HCT116 (cell line): ENCODE data around the gene UBAP1L. TPM values are rescaled to one million over a fixed set of nuclear protein-coding genes. Genes with fewer than 3 reads are reported as not detected.

Experiments
- ATAC-seq: fragments of 200-7000 bp; cut with Tn5 transposase; 2 replicates; pipeline ENCODE4 v1.9.1; 2020; ENCODE audit warnings: mild to moderate bottlenecking, moderate library complexity
- BruUV-seq: library from RNA; stranded (reverse); fragments of 400-500 nt; replicated peaks from 2 replicates; lab custom pipeline; 2021; lab: Mats Ljungman, UMichigan
- CTCF ChIA-PET: fragments of 300-600 bp; sonication (Branson Sonifier 250); formaldehyde crosslinking; loops from one replicate; lab custom pipeline; 2021; ENCODE audit warnings: antibody characterized with exemption; lab: Charles Lee
- POLR2A ChIA-PET: fragments of 300-600, 350-600 bp; sonication (Branson Sonifier 250); formaldehyde crosslinking; loops from one replicate; lab custom pipeline; 2021; ENCODE audit warnings: antibody characterized with exemption; lab: Charles Lee
- RAD21 ChIA-PET, 2 experiments: fragments of 300-600 bp; sonication (Branson Sonifier 250); formaldehyde crosslinking; loops; one replicate each; lab custom pipeline; 2023; ENCODE audit warnings: low total read pairs in 2 of 2; ENCODE audit not compliant: uncharacterized antibody in 2 of 2, unreplicated experiment in 2 of 2, low non-redundant PET in 1 of 2; lab: Charles Lee
- DNase-seq: peaks from one replicate; pipeline ENCODE4 v3.0.0-alpha.2; 2010; ENCODE audit warnings: low read depth, low spot score
- H2AFZ ChIP-seq: fragments of 200-600 bp; shearing (Covaris generic), sonication (generic); 2 replicates; pipeline ENCODE4 v1.6.1; 2017; ENCODE audit warnings: low read depth, mixed run types, mixed read lengths, antibody characterized with exemption, low read length; ENCODE audit not compliant: poor library complexity, severe bottlenecking
- H3K27ac ChIP-seq: 2 replicates; pipeline ENCODE4 v1.5.1; 2012; ENCODE audit warnings: low read depth, low read length
- H3K27me3 ChIP-seq: fragments of 200-600 bp; sonication (generic); 2 replicates; pipeline ENCODE4 v1.6.1; 2016; ENCODE audit warnings: mixed run types, low read length, mixed read lengths; ENCODE audit not compliant: insufficient read depth
- H3K36me3 ChIP-seq, 2 experiments: fragments of 200-500 bp in 1 of 2; fragments of 200-600 bp in 1 of 2; sonication (Bioruptor generic) in 1 of 2; sonication (generic) in 1 of 2; 2 replicates each; pipeline versions ENCODE4 v1.5.1 to v1.6.1; 2014 to 2016; ENCODE audit warnings: low read length in 2 of 2, inconsistent platforms in 1 of 2, mixed read lengths in 1 of 2, mixed run types in 1 of 2; ENCODE audit not compliant: insufficient read depth in 2 of 2, control insufficient read depth in 1 of 2
- H3K4me1 ChIP-seq, 2 experiments: fragments of 200-600 bp in 1 of 2; sonication (generic) in 1 of 2; 2 replicates each; pipeline versions ENCODE4 v1.5.1 to v1.6.1; 2012 to 2017; ENCODE audit warnings: low read length in 2 of 2, inconsistent platforms in 1 of 2, mild to moderate bottlenecking in 1 of 2, mixed read lengths in 1 of 2, mixed run types in 1 of 2, moderate library complexity in 1 of 2; ENCODE audit not compliant: insufficient read depth in 2 of 2, control insufficient read depth in 1 of 2
- H3K4me2 ChIP-seq: fragments of 200-600 bp; sonication (generic); 2 replicates; pipeline ENCODE4 v1.6.1; 2017; ENCODE audit warnings: mixed run types, low read length, mixed read lengths
- H3K4me3 ChIP-seq, 2 experiments: fragments of 200-600 bp in 1 of 2; sonication (generic) in 1 of 2; replicated peaks in 1 of 2; 2 replicates each; pipeline ENCODE4 v1.5.1; 2011 to 2016; ENCODE audit warnings: low read length in 2 of 2, control low read depth in 1 of 2, low read depth in 1 of 2, mild to moderate bottlenecking in 1 of 2, mixed read lengths in 1 of 2, mixed run types in 1 of 2
- H3K79me2 ChIP-seq: fragments of 200-600 bp; sonication (generic); 2 replicates; pipeline ENCODE4 v1.6.1; 2017; ENCODE audit warnings: mild to moderate bottlenecking, mixed run types, low read length, moderate library complexity, mixed read lengths; ENCODE audit not compliant: insufficient read depth
- H3K9ac ChIP-seq: fragments of 200-600 bp; sonication (generic); 2 replicates; pipeline ENCODE4 v1.6.1; 2016; ENCODE audit warnings: low read length, mixed read lengths
- H3K9me2 ChIP-seq: fragments of 200-600 bp; sonication (generic), shearing (Covaris generic); 2 replicates; pipeline ENCODE4 v1.6.1; 2017; ENCODE audit warnings: mixed run types, mild to moderate bottlenecking, moderate library complexity; ENCODE audit not compliant: insufficient read depth
- H3K9me3 ChIP-seq, 2 experiments: fragments of 200-500 bp in 1 of 2; fragments of 200-600 bp in 1 of 2; sonication (Bioruptor generic) in 1 of 2; sonication (generic) in 1 of 2; 2 replicates each; pipeline ENCODE4 v1.6.1; 2014 to 2017; ENCODE audit warnings: low read length in 2 of 2, mixed read lengths in 2 of 2, inconsistent platforms in 1 of 2, low read depth in 1 of 2, mild to moderate bottlenecking in 1 of 2, mixed run types in 1 of 2, moderate library complexity in 1 of 2; ENCODE audit not compliant: control insufficient read depth in 1 of 2, insufficient read depth in 1 of 2
- H4K20me1 ChIP-seq: fragments of 200-600 bp; sonication (generic), shearing (Covaris generic); 2 replicates; pipeline ENCODE4 v1.6.1; 2017; ENCODE audit warnings: mixed run types, mild to moderate bottlenecking, moderate library complexity; ENCODE audit not compliant: insufficient read depth
- EGR1 ChIP-seq: IDR thresholded peaks from 2 replicates; pipeline ENCODE4 v1.6.1; 2012; ENCODE audit warnings: low read depth
- FOSL1 ChIP-seq: IDR thresholded peaks from 2 replicates; pipeline ENCODE4 v1.6.1; 2012; ENCODE audit warnings: low read depth
- JUND ChIP-seq: IDR thresholded peaks from 2 replicates; pipeline ENCODE4 v1.6.1; 2012
- POLR2A ChIP-seq: IDR thresholded peaks from 2 replicates; pipeline ENCODE4 v1.7.0; 2011; ENCODE audit warnings: borderline replicate concordance; ENCODE audit not compliant: insufficient read depth, insufficient read length; ENCODE audit errors: extremely low read depth
- POLR2AphosphoS5 ChIP-seq: IDR thresholded peaks from 2 replicates; pipeline ENCODE4 v1.6.1; 2011; ENCODE audit warnings: mild to moderate bottlenecking, low read depth, low read length, moderate library complexity
- RAD21 ChIP-seq: IDR thresholded peaks from 2 replicates; pipeline ENCODE4 v1.6.1; 2012; ENCODE audit warnings: low read depth, mild to moderate bottlenecking
- SIN3A ChIP-seq: IDR thresholded peaks from 2 replicates; pipeline ENCODE4 v1.6.1; 2012; ENCODE audit warnings: low read depth
- YY1 ChIP-seq: IDR thresholded peaks from 2 replicates; pipeline ENCODE4 v1.6.1; 2011; ENCODE audit warnings: low read length, low read depth, moderate library complexity, mild to moderate bottlenecking; ENCODE audit not compliant: insufficient replicate concordance; ENCODE audit errors: extremely low read depth
- ZFX ChIP-seq: fragments of 450-650 bp; IDR thresholded peaks from 2 replicates; pipeline ENCODE4 v1.6.1; 2017
- intact Hi-C: fragments of 100-400 bp; cut with micrococcal nuclease; formaldehyde crosslinking; loops from 2 replicates; pipeline ENCODE4 v1.10.0; 2022
- total RNA-seq: library from RNA; stranded (reverse); gene quantifications from one replicate; pipeline ENCODE4 v1.2.1, GENCODE V29; 2021; ENCODE audit not compliant: unreplicated experiment
- TF ChIP-seq, protein P1 (sequence below): IDR thresholded peaks from 2 replicates; pipeline ENCODE4 v1.6.1; 2012
- TF ChIP-seq, protein P2 (sequence below): IDR thresholded peaks from 2 replicates; pipeline ENCODE4 v1.6.1; 2012
- TF ChIP-seq, protein P3 (sequence below), 3 experiments: fragments of 200-600 bp in 1 of 3; sonication (generic) in 1 of 3; IDR thresholded peaks in 2 of 3; conservative IDR thresholded peaks in 1 of 3; 2 replicates each; pipeline ENCODE4 v1.5.1; 2012 to 2017; ENCODE audit warnings: low read depth in 2 of 3, low read length in 2 of 3, antibody characterized with exemption in 1 of 3, borderline replicate concordance in 1 of 3, control low read depth in 1 of 3, mild to moderate bottlenecking in 1 of 3, mixed read lengths in 1 of 3, mixed run types in 1 of 3, moderate library complexity in 1 of 3; ENCODE audit not compliant: insufficient read depth in 1 of 3

The UBAP1L gene
- total RNA-seq, 1 experiment from 2014 or later, result 4.0 TPM

DNA sequence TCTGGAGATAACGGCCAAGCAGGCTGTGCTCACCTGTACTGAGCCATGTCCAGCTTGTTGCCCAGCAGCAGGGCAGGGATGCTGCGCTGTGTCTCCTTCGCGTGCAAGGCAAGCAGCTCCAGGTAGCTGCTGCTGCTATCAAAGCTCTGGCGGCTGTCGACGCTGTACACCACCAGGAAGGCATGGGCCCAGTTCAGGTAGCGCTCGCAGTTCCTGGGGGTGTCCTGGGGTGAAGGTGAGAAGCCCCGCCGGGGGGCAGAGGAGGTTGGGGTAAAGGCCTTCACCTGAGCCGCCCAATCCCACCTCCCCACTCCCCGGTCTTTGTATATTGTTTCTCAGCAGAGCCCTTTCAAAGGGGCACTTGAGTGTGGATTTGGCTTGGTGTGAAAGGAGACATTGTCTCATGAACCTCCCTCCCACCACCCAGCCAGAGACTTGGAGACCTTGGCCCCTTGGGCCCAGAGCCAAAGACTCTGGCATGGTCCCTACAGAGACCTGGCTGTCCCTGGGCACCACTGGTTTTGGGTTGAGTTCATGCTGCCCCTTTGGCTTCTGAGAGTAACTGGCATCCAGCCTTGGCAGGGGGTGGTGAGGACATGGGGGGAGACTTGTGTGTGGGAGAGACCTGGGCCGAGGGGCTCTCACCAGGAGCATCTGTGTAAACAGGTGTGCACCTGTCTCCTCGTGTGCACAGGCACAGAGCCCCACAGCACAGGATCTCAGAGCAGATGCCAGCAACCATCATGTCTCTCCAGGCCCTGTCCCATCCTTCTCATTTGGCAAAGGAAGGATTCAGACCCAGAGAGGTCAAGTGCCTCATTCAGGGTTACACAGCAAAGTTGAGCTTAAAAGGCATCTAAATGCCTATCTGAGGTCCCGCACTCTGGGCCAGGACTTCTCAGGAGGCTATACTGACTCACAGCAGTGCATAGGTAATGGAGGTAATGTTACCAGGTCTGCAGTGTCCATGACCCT lies 56.3 kb downstream of the UBAP1L start:
- no peak overlapping the region for H3K27ac ChIP-seq
- DNase-seq (no peak), ATAC-seq (no peak)
- H3K4me2 ChIP-seq, result no peak overlapping the region
- H3K9me3 ChIP-seq, result no peaks in the 10 kb centered on the region
- no peak overlapping the region for H2AFZ ChIP-seq
- H3K79me2 ChIP-seq, result no peaks in the 10 kb centered on the region
- no peaks in the 10 kb centered on the region for H4K20me1 ChIP-seq
- TF ChIP-seq, protein P1, sequence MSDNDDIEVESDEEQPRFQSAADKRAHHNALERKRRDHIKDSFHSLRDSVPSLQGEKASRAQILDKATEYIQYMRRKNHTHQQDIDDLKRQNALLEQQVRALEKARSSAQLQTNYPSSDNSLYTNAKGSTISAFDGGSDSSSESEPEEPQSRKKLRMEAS, result no peak
- no peak for TF ChIP-seq SIN3A
- no peak for TF ChIP-seq RAD21
- no peak for TF ChIP-seq JUND
- no peak for TF ChIP-seq FOSL1
- TF ChIP-seq ZFX, result no peak
- TF ChIP-seq POLR2AphosphoS5, result no peak
- TF ChIP-seq YY1, result no peak
- TF ChIP-seq, protein P2, sequence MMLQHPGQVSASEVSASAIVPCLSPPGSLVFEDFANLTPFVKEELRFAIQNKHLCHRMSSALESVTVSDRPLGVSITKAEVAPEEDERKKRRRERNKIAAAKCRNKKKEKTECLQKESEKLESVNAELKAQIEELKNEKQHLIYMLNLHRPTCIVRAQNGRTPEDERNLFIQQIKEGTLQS, result no peak
- no peak for TF ChIP-seq EGR1
- TF ChIP-seq, protein P3, sequence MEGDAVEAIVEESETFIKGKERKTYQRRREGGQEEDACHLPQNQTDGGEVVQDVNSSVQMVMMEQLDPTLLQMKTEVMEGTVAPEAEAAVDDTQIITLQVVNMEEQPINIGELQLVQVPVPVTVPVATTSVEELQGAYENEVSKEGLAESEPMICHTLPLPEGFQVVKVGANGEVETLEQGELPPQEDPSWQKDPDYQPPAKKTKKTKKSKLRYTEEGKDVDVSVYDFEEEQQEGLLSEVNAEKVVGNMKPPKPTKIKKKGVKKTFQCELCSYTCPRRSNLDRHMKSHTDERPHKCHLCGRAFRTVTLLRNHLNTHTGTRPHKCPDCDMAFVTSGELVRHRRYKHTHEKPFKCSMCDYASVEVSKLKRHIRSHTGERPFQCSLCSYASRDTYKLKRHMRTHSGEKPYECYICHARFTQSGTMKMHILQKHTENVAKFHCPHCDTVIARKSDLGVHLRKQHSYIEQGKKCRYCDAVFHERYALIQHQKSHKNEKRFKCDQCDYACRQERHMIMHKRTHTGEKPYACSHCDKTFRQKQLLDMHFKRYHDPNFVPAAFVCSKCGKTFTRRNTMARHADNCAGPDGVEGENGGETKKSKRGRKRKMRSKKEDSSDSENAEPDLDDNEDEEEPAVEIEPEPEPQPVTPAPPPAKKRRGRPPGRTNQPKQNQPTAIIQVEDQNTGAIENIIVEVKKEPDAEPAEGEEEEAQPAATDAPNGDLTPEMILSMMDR (IDR thresholded peaks at IDR 0.05 in 2 of 3, conservative IDR thresholded peaks at IDR 0.05 in 1 of 3; ENCODE audit: borderline replicate concordance in 1 of 3, insufficient read depth in 1 of 3, low read depth in 2 of 3, low read length in 2 of 3), result no peak
- TF ChIP-seq POLR2A, result no peak
- no peak overlapping the region for H3K9ac ChIP-seq
- intact Hi-C loops, result no loop called here
- H3K4me3 ChIP-seq, result no peak overlapping the region
- POLR2A ChIA-PET, result no interaction called here
- RAD21 ChIA-PET, result no interaction called here
- no peaks in the 10 kb centered on the region for H3K27me3 ChIP-seq
- BruUV-seq, result no TSS peak
- no peaks in the 10 kb centered on the region for H3K9me2 ChIP-seq
- CTCF ChIA-PET, result interaction anchor here (6.5 kb wide), 1 partner anchor 44 kb away, joined by 52 read pairs; no protein-coding TSS in a partner anchor
- H3K36me3 ChIP-seq, result no peaks in the 10 kb centered on the region
- H3K4me1 ChIP-seq, result peaks cover 23 to 39% of the 10 kb centered on the region in 2 experiments
